Liver (tissue), 3 donors: Measurements from ENCODE around the gene SFXN5.

ENCODE experiments used
- GABPA ChIP-seq, 2 donors: IDR thresholded peaks in 1 of 2; conservative IDR thresholded peaks in 1 of 2; 2 replicates each; pipeline ENCODE4 v1.6.1; 2016; ENCODE audit warnings: antibody characterized with exemption in 2 of 2, mild to moderate bottlenecking in 1 of 2, moderate library complexity in 1 of 2
- JUND ChIP-seq, 2 donors: IDR thresholded peaks; 2 replicates each; pipeline ENCODE4 v1.6.1; 2016; ENCODE audit warnings: antibody characterized with exemption in 2 of 2
- RAD21 ChIP-seq, 2 donors: IDR thresholded peaks; 2 replicates each; pipeline ENCODE4 v1.6.1; 2016; ENCODE audit warnings: antibody characterized with exemption in 2 of 2, mild to moderate bottlenecking in 2 of 2
- RXRA ChIP-seq, 2 donors: IDR thresholded peaks; 2 replicates each; pipeline ENCODE4 v1.6.1; 2017 to 2018; ENCODE audit warnings: antibody characterized with exemption in 2 of 2, mild to moderate bottlenecking in 1 of 2
- TAF1 ChIP-seq: conservative IDR thresholded peaks from 2 replicates; pipeline ENCODE4 v1.6.1; 2016; ENCODE audit warnings: antibody characterized with exemption, mild to moderate bottlenecking
- YY1 ChIP-seq: IDR thresholded peaks from 2 replicates; pipeline ENCODE4 v1.6.1; 2016; ENCODE audit warnings: antibody characterized with exemption, mild to moderate bottlenecking
- TF ChIP-seq, protein P1 (sequence below): fragments of 150-350 bp; IDR thresholded peaks from 2 replicates; pipeline ENCODE4 v1.5.1; 2017; ENCODE audit warnings: improper control_type of control experiment, low read depth, low read length; ENCODE audit not compliant: missing input control
- TF ChIP-seq, protein P2 (sequence below): IDR thresholded peaks from 2 replicates; pipeline ENCODE4 v1.6.1; 2016; ENCODE audit warnings: antibody characterized with exemption
- TF ChIP-seq, protein P3 (sequence below): IDR thresholded peaks from 2 replicates; pipeline ENCODE4 v1.6.1; 2016; ENCODE audit warnings: antibody characterized with exemption
- donor health status: healthy.
- donor health status: healthy.

DNA sequence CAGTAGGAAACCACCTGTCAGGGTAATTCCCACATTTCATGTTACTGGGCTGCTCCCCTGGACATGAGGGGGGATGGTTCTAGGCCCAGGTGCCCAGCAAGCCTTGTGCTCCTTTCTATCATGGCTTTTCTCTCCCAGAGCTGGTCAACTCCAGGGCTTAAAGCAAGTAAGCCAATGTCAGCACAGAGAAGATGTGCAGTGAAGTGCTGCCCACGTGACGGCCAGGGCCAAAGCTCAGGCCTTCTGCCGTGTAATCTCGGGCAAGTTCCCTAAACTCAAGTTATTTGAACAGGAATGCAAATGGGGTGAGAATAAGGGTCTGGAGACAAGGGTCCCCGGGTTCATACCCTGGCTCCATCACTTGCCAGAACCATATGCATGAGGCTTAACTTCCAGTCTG is 16.5 kb downstream of the SFXN5 start:
- TF ChIP-seq, protein P1, sequence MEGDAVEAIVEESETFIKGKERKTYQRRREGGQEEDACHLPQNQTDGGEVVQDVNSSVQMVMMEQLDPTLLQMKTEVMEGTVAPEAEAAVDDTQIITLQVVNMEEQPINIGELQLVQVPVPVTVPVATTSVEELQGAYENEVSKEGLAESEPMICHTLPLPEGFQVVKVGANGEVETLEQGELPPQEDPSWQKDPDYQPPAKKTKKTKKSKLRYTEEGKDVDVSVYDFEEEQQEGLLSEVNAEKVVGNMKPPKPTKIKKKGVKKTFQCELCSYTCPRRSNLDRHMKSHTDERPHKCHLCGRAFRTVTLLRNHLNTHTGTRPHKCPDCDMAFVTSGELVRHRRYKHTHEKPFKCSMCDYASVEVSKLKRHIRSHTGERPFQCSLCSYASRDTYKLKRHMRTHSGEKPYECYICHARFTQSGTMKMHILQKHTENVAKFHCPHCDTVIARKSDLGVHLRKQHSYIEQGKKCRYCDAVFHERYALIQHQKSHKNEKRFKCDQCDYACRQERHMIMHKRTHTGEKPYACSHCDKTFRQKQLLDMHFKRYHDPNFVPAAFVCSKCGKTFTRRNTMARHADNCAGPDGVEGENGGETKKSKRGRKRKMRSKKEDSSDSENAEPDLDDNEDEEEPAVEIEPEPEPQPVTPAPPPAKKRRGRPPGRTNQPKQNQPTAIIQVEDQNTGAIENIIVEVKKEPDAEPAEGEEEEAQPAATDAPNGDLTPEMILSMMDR: no peak
- no peak for TF ChIP-seq RXRA (IDR thresholded peaks at IDR 0.05)
- no peak for TF ChIP-seq RAD21 (IDR thresholded peaks at IDR 0.05)
- TF ChIP-seq, protein P2, sequence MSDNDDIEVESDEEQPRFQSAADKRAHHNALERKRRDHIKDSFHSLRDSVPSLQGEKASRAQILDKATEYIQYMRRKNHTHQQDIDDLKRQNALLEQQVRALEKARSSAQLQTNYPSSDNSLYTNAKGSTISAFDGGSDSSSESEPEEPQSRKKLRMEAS: no peak
- no peak for TF ChIP-seq TAF1
- TF ChIP-seq GABPA (IDR thresholded peaks at IDR 0.05 in 1 of 2, conservative IDR thresholded peaks at IDR 0.05 in 1 of 2): no peak
- TF ChIP-seq, protein P3, sequence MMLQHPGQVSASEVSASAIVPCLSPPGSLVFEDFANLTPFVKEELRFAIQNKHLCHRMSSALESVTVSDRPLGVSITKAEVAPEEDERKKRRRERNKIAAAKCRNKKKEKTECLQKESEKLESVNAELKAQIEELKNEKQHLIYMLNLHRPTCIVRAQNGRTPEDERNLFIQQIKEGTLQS: no peak
- TF ChIP-seq YY1: no peak
- TF ChIP-seq JUND (IDR thresholded peaks at IDR 0.05): no peak
